Stimulated activated CD8-positive, alpha-beta memory T cell treated with anti-CD3 and anti-CD28 coated beads, Interleukin-12 subunit alpha, Interleukin-12 subunit beta, amount 100 ng/mL, for 4 hours (primary cell): ENCODE data around the gene FREY1.

ENCODE experiments used
- DNase-seq: peaks from one replicate; pipeline ENCODE4 v3.0.0-alpha.2; 2020; ENCODE audit warnings: low read depth

Gene FREY1

DNA sequence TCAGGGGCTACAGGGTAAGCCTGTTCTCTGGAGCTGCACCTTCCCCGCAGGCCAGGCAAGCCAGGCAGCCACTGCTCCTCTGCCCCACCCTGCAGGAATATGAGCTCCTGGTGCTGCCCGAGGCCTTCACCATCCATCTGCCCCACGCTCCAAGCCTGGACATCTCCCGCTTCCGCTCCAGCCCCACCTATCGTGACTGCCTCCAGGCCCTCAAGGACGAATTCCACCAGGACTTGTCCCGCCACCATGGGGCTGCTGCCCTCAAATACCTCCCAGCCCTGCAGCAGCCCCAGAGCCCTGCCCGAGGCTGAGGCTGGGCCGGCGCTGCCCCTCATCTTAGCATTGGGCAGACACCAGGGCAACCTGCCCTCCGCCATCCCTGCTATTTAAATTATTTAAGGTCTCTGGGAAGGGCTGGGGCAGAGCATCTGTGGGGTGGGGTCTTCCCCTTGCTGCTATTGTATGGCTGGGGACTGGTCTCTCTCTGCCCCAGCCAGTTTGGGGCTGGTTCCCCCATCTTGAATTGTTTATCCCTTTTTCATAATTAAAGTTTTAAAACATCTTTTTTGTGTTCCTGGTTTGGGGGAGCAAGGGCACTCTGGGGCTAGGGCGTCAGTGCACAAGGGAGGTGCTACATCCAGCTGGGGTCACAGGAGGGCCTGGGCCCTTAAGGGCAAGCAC lies 21.6 kb upstream of the FREY1 start:
- no peak for DNase-seq

- no peak for DNase-seq
Observed at GRCh38 chr11:45927684-45928413, 20.8 kb upstream of the FREY1 start.

DNA sequence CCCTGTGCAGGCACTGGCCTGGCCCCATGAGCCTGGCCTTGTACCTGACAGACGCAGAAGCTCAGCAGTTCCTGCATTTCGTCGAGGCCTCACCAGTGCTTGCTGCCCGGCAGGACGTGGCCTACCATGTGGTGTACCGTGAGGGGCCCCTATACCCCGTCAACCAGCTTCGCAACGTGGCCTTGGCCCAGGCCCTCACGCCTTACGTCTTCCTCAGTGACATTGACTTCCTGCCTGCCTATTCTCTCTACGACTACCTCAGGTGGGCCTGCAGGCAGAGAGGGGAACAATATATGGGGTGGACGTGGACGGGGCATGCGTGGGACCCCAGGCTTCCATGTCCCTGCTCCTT lies 20.2 kb upstream of the FREY1 start:
- no peak for DNase-seq

- no peak for DNase-seq
Observed at GRCh38 chr11:45926536-45927331, 19.7 kb upstream of the FREY1 start.

DNA sequence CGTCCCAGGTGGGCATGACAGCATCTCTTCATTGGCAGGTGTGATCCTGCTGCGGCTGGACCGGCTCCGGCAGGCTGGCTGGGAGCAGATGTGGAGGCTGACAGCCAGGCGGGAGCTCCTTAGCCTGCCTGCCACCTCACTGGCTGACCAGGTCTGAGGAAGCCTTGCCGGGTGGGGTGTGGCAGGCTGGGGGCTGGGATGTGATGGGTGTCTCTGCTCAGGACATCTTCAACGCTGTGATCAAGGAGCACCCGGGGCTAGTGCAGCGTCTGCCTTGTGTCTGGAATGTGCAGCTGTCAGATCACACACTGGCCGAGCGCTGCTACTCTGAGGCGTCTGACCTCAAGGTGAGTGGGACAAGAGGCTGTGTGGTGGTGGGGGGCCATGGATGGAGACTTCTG lies 18.9 kb upstream of the FREY1 start:
- no peak for DNase-seq

- no peak for DNase-seq
Observed at GRCh38 chr11:45925550-45925949, 18.5 kb upstream of the FREY1 start.

DNA sequence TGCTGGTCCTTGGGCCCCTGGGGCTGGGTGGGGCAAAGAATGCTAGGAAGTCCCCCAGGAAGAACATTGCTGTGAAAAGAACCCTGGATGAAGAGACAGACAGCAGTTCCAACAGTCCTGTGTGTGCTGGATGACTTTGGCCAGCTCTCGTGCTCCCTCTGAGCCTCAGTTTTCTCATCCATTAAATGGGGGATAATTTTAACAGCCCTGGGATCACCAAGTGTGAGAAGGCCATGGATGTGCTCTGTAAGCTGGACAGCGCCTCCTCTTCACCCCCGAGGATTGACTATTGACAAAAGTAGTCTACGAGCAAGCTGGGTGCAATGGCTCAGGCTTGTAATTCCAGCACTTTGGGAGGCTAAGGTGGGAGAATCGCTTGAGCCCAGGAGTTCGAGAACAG lies 17.9 kb upstream of the FREY1 start:
- DNase-seq, result no peak

DNA sequence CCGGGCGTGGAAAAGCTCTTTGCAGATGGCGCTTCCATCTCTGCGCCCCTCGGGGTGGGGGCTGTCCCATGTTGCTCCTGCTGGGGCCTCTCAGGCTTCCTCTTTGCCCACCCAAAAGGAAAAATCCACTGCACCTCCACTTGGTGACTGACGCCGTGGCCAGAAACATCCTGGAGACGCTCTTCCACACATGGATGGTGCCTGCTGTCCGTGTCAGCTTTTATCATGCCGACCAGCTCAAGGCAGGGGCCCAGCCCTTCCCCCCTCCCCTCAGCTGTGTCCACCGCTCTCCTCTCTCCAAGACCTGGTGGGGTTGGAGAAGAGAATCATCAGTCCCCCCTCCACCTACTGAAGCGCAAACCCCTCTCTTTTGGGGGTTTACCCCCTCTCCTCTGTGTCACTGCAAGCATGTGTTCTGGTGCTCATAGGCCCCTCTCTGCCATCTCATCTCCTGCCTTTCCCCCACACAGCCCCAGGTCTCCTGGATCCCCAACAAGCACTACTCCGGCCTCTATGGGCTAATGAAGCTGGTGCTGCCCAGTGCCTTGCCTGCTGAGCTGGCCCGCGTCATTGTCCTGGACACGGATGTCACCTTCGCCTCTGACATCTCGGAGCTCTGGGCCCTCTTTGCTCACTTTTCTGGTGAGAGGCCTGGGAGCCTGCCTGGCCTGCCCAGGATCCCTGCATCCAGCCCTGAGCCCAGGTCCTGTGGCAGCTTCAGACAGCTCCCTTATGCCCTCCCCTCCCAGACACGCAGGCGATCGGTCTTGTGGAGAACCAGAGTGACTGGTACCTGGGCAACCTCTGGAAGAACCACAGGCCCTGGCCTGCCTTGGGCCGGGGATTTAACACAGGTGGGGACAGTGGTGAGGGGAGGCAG lies 17.2 kb upstream of the FREY1 start:
- DNase-seq, result no peak

DNA sequence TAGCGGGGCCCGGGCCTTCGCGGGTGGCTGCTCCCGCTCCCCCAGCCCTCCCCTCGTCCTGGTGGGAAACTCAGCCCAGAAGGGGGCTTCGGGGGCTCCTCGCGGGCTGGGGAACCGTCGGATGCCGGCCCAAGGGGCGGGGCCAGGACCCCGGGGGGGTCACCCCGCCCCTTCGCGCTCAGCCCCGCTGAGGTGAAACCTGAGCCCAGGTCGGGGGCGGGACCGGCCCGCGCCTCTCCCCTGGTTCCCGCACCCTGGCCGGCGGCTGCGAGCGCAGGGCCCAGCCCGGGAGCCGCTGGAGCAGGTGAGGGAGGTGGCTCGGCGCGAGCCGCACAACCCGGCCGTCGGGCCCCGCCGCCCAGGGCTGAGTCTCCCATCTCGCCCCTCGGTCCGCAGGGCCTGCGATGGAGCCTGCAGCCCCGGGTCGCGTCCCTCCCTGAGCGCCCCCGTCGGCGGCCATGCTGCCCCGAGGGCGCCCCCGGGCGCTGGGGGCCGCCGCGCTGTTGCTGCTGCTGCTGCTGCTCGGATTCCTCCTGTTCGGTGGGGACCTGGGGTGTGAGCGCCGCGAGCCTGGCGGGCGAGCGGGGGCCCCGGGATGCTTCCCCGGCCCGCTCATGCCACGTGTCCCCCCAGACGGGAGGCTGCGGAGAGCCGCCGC lies 15.5 kb upstream of the FREY1 start, which contains the start of gene LARGE2:
TSS of gene LARGE2 (plus strand) at position 232 of the 658 bp plus-strand sequence. CDS start at position 459, 227 bp downstream.
- no peak for DNase-seq

- DNase-seq, result no peak
Observed at GRCh38 chr11:45921561-45922424, 14.7 kb upstream of the FREY1 start.

DNA sequence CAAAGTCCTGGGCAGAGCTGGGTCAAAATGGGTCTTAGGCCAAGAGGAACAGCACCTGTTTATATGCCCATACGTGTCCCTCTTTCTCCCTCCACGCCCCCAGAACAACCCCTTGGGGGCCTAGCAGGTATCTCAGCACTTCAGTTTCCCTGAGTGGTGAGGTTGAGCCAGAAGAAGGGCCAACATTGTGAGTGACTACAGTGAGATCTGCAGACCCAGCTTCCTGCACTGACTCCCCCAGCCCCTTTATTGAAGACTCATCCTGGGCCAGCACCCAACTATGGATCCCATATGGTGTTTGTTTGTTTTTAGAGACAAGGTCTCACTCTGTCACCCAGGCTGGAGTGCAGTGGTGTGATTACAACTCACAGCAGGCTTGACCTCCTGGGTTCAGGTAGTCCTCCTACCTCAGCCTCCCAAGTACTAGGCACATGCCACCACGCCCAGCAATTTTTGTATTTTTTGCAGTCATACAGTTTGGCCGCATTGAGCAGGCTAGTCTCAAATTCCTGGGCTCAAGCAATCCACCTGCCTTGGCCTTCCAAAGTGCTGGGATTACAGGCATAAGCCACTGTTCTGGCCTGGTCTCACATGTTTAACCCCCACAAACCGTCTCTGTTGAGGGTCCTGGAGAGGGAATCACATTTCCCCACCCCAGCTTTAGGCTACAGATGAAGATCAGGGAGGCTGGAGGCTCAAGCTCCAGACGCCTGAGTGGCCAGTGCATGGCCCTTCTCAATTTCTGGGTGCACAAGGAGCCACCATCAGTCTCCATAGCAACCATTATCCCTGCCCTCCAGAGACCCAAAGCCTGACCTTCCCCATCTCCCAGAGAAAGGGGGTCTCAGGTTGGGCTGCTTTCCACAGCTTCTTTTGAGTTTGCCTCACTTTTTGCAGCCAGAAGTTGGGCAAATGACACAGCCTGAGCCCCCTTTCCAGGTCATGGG lies 13.7 kb upstream of the FREY1 start:
- DNase-seq, result no peak

DNA sequence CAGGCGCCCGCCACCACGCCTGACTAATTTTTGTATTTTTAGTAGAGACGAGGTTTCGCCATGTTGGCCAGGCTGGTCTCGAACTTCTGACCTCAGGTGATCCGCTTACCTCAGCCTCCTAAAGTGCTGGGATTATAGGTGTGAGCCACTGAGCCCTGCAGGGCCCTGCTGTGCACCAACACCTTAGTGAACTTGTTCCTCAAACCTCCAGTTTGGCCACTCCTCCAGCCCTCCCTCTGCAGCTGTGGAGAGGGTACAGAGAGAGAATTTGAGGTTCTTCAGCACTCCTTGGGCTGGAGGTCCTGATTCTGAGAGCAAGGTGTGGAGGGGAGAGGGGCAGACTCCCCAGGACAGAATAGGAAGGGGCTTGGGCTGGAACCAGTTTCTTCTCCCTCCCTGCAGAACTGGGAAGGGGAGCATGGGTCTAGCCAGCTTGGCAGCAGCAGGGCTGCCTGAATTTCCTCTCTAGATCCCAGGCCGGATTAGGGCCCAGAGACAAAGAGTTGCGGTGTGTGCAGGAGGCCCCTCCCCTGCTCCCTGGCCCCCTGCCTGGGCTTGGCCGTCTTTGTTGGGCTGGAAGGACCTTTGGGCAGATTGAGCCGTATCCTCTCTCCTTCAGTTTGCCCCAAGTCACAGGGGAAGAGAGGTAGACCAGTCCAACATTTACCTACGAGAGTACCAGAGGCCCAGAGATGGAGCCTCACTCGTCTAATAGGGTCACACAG lies 12.9 kb upstream of the FREY1 start:
- no peak for DNase-seq

DNA sequence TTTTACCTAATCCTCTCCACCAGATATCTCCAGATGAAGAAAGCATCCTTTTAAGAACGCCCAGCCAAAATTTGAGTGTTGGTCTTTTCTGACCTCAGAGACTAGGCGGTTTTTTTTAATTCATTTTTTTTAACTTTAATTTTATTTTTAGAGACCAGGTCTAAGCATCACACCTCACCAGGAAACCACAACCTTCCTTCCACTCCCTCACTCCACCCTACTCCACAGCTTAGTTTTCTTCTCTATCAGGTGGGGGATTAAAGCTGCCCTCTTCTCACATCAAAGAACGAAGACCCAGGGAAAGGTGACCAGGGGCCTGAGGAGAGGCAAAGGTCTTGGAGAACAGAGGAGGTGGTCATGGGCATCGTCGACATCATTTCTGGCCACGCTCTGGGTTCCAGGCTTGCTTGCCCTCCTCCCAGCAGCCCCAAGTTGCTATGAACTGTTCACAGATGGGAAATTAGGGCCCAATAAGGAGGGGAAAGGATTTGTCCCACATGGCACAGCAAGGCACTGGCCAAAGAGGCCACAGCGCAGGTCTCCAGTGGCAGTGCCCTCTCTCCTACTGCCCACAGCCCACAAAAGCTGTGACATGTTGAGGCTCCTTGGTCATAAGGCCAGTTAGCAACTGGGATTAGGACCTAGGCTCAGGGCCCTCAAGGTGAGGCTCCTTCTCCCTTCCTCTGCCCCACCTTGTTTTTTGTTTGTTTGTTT lies 12.0 kb upstream of the FREY1 start:
- DNase-seq, result no peak

DNA sequence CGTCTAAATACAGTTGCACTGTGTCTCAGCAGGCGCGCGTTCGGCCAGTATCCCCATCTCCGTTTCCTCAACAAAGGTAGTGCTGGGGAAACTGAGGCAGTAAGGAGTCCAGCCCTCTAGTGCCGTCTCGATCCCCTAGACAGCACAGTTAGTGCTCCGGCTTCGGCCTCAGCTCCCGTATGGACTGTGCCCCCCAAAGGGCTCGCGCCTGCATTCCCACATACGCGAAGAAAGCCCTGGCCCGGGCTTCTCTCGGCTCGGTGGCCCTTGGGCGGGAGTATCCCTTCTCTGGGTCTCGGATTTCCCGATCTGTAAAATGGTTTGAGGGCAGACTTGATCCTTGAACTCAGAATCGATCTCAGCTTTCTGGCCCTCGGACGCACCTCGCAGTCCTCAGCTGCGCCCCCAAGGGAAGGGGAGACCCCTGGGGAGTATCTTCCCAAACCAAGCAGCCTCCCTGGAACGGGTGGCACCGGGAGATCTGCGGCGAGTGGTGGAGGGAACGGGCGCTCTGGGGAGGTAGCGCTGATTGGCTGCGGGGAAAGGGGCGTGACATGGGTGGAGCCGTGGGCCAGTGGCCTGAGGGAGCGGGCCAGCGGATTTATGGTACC lies 11.4 kb upstream of the FREY1 start:
- DNase-seq, result peak; percentile 41

GRCh38 chr11:45917623-45918330 lies 10.7 kb upstream of the FREY1 start, which contains the start of gene PEX16:
Gene PEX16, minus strand, starts transcription at chr11:45917877. Its CDS starts 66 bp downstream, at chr11:45917811.
- DNase-seq, result peak; percentile 87

- no peak for DNase-seq
Observed at GRCh38 chr11:45917286-45917622, 10.2 kb upstream of the FREY1 start.

DNA sequence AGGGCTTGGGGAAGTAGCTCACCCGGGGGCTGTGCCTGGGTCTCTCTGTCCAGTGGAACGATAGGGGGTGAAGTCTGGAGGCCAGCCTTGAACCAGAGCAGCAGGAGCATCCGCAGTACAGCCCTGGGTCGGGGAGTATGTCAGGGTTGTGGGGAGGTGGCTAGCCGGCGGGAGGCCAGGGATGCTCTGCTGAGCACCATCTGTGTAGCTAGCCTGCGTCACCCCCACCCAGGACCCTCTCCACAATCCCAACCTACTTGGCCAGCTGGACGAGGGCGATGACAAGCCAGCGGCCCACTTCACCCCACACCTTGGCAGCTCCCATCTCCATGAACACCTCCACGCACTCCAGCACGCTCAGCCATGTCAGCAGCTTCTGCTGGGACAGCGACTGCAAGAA lies 8.4 kb upstream of the FREY1 start:
- no peak for DNase-seq
